HG02798 (cell line): ENCODE results near the gene FCN2.

Experiments
- ATAC-seq: cut with Tn5 transposase; IDR thresholded peaks from one replicate; pipeline ENCODE4 v1.9.1; 2021; ENCODE audit warnings: mild to moderate bottlenecking; ENCODE audit not compliant: unreplicated experiment, poor library complexity

The FCN2 gene

GRCh38 chr9:134867917-134868750, 12.5 kb upstream of the FCN2 start:
- no peak for ATAC-seq

DNA sequence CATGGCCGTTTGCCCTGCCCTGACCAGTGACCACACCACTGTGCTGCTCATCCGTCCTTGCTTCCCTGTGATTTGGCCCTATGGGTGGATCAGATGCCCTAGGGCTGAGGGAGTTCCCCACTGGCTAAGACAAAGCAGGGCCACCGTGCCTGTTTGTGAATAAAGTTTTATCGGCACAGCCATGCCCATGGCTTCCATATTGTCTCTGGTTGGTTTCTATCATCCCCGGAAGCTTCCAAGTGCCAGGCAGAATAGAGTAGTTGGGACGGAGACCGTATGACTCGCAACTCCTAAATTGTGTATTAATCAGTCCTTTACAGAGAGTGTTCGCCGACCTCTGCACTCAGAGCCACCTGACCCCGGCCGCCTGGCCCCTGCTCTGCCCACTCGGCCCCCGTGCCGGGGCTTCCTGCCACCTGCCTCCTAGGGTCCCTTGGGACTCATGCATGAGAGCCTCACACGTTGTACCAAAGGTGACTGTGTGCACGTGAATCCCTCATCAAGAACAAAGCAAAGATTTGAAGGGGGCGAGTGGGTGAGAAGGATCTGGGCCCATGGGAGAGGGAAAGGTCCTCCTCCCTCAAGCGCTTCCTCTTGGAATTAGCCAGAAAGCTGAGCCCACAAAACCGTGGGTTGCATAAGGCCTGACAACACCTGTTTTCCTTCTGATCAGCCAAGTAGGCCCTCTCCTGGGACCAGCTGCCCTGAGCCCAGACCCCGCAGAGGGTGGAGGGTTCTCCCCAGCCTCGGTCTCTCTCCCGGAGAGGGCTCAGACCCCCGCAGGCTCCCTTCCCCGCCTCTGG, 11.7 kb upstream of the FCN2 start:
- ATAC-seq: no peak

- ATAC-seq: no peak
These were observed 10.9 kb upstream of the FCN2 start for GRCh38 chr9:134869554-134870300.

DNA sequence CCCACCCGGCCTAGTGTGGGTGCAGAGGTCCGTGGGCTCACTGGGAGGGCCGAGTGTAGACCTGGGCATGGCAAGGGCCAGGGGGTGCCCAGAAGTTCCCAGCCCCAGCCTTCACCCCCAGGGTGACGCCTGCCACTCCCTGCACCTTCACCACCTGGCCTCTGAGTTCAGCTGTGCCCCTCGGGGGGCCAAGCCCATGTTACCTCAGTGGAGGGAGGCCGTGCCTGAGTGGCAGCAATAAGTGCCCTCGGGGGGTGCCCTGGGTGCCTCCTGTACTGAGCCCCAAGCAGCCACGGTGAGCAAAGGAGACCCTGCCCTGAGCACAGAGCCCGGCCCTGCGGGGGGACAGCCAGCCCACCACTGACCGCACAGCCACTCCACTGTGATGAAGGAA, 10.3 kb upstream of the FCN2 start:
- no peak for ATAC-seq

- ATAC-seq: no peak
These were observed 9.6 kb upstream of the FCN2 start for GRCh38 chr9:134870746-134871662.

DNA sequence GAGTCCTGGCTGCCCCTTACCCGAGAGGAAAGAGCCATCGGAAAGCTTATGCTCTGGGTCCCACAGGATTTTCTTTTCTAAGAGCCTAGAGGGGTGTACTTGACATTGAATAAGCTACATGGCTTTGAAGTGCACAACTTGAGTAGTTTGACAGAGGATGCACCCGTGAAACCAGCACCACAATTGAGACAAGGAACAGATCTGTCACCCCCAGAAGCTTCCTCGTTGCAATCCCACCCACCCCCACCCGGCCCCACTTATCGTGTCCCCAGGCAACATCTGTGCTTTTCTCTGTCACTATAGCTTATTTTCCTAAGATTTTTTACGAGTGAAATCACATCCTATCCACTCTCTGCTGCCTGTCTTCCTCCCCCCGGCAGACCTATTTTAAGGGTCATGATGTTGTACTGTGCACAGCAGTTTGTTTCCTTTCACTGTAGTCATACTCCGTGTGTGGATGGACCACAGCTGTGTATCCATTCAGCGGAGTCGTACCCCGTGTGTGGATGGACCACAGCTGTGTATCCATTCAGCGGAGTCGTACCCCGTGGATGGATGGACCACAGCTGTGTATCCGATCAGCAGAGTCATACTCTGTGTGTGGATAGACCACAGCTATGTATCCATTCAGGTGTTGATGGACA, 8.8 kb upstream of the FCN2 start:
- ATAC-seq: no peak

DNA sequence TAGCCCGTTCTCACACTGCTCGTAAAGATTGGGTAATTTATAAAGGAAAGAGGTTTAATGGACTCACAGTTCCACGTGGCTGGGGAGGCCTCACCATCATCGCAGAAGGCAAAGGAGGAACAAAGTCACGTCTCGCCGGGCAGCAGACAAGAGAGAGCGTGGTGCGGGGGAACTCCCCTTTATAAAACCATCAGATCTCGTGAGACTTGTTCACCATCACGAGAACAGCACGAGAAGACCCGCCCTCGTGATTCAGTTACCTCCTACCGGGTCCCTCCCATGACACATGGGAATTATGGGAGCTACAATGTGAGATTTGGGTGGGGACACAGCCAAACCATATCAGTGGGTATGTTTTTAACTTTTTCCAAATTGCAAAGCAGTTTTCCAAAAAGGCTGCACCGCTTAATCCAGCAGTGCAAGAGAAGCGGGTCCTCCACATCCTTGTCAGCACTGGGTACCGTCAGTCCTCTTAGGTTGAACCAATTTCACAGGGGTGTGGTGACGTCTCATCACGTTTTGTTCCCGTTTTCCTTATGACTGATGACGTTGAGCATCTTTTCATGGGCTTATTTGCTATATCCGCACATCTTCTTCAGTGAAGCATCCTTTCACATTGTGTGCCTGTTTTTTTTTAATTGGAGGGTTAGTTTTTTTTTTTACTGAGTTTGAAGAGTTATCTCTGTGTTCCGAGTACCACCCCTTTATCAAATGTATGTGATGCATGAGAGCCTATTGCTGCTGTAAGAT, 8.0 kb upstream of the FCN2 start:
- no peak for ATAC-seq

DNA sequence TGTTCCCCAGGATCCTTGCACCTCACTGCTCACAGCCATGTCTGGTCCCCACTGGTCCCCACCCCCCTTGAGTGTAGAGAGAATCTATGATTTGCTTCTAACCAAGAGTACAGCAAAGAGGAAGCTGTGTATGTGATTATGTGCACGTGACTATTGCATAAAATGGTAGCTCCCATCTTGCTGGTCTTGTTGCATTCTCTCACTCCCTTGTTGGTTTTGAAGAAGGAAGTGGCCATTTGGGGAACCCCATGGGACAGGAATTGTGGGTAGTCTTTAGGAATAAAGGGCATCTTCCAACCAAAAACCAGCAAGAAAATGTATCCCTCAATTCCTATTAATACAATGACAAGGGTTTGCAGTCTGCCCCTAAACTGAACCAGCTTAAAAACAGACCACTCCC, 5.2 kb upstream of the FCN2 start:
- ATAC-seq: no peak

DNA sequence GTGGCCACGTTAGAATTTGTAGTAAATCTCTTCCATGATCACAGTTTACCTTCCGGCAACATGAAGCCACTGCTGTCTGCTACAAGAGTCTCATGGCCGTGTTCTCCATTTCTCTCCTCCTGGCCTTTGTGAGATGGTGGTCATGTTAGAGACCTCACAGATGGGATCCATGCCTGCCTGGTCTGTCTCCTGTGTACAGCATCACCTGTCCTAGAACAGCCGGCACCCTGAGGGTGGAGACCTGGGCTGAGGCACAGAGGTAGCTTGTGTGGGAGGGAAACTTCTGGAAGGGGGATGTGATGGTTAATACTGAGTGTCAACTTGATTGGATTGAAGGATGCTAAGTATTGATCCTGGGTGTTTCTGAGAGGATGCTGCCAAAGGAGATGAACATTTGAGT, 3.1 kb upstream of the FCN2 start:
- no peak for ATAC-seq

- ATAC-seq: no peak
These were observed 736 bp upstream of the FCN2 start for GRCh38 chr9:134879664-134880483.

- ATAC-seq: no peak
These were observed 682 bp downstream of the FCN2 start for GRCh38 chr9:134881313-134881670.

- ATAC-seq: no peak
These were observed 1.7 kb downstream of the FCN2 start for GRCh38 chr9:134882204-134882785.

DNA sequence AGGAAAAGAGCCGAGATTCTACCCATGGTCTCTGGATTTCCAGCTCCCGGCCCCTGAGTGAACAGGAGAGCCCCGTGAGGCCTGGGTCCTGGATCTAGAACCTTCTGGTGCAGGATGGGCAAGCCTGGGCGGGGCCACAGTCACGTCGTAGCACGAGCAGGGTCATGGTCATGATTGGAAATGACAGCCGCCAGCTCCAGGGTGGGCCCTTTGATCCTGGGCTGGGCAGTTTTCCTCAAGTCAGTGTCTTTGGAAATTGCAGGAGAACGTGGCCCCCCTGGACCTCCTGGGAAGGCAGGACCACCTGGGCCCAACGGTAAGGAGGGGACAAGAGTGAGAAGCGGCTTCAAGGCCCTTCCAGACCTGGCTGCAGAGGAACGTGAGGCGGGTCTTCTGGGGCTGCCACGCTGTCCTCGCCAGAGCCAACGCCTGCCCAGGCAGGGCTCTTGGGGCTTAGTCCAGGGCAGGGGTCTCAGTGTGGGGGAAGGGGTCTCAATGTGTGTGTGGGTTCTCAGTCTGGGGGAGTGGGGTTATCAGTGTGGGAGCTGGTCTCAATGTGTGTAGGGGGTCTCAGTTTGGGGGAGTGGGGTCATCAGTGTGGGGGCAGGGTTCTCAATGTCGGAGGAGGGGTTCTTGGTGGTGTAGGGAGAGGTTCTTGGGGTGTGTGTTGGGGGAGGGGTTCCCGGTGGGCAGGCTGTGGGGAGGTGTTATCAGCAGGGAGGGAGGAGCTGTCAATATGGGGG, 2.6 kb downstream of the FCN2 start:
- no peak for ATAC-seq

DNA sequence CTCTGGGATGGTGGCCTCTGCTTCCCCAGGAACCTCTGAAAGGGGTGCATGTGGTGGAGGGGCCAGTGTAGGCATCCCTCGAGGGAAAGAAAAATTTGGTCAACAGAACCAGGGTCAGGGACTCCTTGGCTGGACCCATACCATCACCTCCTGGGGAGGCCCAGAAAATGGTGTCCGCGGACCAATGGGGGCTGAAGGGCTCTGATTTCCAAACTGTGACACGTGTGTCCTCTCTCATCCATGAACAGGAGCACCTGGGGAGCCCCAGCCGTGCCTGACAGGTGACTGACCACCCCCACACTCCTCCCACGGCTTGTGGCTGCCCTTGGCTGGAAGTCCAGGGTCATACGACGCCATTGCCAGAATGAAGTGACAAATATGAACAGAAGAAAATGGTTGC, 3.9 kb downstream of the FCN2 start:
- ATAC-seq: no peak

- no peak for ATAC-seq
These were observed 4.5 kb downstream of the FCN2 start for GRCh38 chr9:134885001-134885678.

GRCh38 chr9:134885679-134886412, 5.2 kb downstream of the FCN2 start:
- no peak for ATAC-seq
